ENCODE data around the gene SRA1.

SRA1 gene

DNA sequence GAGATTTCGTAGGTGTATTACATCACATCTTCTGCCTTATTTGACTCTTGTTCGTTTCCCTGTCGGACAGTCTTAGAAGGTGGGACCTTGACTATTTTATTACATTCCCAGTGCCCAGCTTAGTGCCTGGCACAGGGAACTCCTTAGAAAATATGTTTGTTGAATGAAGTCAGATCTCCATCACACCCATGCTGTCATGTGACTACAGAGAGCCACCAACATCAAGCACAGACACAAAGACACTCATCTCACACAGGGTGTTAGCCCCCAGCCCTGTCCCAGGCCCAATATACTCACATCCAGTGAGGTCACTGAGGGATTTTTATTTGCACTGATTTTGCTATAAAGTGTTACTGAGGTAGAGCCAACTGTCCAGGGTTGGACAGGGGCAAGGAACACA, 692 bp upstream of the SRA1 start:
- DNase-seq (ENCODE audit: insufficient read length, low spot score) (no peak), FAIRE-seq (no peak)
- TF ChIP-seq CTCF (IDR thresholded peaks at IDR 0.05; ENCODE audit: insufficient read depth, missing control alignments) = no peak

DNA sequence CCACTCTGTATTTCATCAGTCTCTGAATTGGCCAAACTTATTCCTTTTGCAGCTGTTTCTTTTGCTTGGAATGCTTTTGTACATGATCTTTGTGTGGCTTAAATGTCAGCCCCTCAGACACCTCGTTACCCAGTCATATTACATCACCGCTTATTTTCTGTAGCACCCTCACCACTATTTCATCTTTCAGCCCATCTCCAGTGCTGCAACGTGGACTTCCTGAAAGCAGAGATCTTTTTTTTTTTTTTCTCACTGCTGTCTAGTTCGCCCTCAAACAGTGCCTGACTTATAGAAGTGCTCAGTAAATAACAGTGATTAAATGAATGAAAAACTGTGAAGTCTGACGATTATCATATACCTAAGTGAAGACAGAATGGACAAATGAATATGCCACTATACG, 835 bp downstream of the SRA1 start:
- DNase-seq (ENCODE audit: insufficient read length, low spot score) (no peak), FAIRE-seq (no peak)
- TF ChIP-seq CTCF (IDR thresholded peaks at IDR 0.05; ENCODE audit: insufficient read depth, missing control alignments) = no peak

DNA sequence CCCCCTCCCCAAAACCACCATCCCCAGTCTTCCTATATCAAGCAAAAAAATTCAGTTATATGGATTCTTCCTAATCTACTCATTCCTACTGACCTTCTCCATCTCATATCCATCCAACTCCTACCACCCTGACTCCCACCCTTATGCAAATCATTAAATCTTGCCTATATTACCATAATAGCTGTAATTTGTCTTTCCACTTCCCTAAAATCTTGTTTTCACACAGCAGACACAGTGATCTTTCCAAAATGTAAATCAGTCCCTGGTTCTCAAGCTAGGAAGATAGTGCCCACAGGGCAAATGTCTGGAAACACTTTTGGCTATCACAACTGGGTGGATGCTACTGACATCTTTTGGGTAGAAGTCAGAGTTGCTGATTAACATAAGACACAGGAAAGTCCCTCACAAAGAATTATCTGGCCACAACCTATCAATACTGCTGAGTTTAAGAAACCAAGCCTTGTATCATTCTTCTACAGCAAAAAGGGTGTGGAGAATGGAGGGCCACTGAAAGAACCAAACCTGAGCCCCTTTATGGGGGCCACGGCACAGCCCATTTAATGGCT, 1.4 kb downstream of the SRA1 start:
- FAIRE-seq (no peak), DNase-seq (ENCODE audit: insufficient read length, low spot score) (no peak)

DNA sequence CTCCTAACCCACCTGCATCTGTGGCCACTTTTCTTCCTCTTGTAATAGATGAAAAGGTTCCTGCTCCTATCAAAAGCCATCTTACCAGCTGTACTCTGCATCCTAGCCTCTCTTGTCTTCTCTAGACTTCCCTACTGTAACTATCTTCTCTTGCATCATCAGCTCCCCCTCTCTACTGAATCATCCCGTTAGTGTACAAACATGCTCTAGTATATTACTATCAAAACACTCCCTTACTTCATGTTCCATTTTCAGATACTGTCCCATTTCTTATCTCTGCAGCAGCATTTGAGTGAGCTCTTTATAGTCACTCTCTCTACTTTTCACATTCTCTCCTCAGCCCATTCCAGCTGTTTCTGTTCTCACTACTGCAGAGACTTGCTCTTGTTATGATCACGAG, 2.8 kb downstream of the SRA1 start:
- TF ChIP-seq CTCF (IDR thresholded peaks at IDR 0.05; ENCODE audit: insufficient read depth, missing control alignments) = no peak
- no peak for FAIRE-seq
- no peak for DNase-seq (ENCODE audit: insufficient read length, low spot score)

More for the DNA sequence above, 1.4 kb downstream of the SRA1 start:
- no peak for TF ChIP-seq CTCF (IDR thresholded peaks at IDR 0.05; ENCODE audit: insufficient read depth, missing control alignments)

DNA sequence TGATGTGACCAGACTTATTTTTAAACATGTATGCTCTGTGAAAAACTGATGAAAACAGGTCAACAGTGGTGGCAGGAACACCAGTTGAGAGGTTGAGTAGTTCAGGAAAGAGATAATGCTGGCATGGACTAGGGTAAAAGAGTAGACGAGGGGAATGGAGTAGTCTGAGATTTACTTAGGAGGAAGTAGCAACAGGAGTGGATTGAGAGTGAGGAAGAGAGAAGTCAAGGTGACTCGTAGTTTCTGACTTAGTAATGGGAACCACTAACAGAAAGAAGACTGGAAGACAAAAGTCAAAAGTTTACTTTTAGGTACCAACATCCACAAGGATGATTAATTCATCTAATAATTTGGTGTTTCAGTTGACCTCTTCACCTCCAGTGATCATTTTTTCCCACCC, 3.6 kb downstream of the SRA1 start:
- FAIRE-seq (no peak), DNase-seq (ENCODE audit: insufficient read length, low spot score) (no peak)
- no peak for TF ChIP-seq CTCF (IDR thresholded peaks at IDR 0.05; ENCODE audit: insufficient read depth, missing control alignments)

GRCh38 chr5:140551872-140552271, 5.4 kb downstream of the SRA1 start:
- FAIRE-seq (no peak), DNase-seq (ENCODE audit: insufficient read length, low spot score) (no peak)

More at GRCh38 chr5:140551872-140552271, 5.4 kb downstream of the SRA1 start:
- TF ChIP-seq CTCF (IDR thresholded peaks at IDR 0.05; ENCODE audit: insufficient read depth, missing control alignments) = no peak

All from D721Med (cell line).